Loucy (cell line): ENCODE measurements around the gene PAWR.

Experiments
- H2AFZ ChIP-seq: fragments of 200-600 bp; sonication (generic); 2 replicates; pipeline ENCODE4 v1.6.0; 2016; ENCODE audit warnings: antibody characterized with exemption, mild to moderate bottlenecking, low read length, moderate library complexity
- H3F3A ChIP-seq: fragments of 200-600 bp; 2 replicates; pipeline ENCODE4 v1.6.0; 2016; ENCODE audit warnings: antibody characterized with exemption, low read depth, mild to moderate bottlenecking
- H3K27me3 ChIP-seq: fragments of 200-600 bp; sonication (generic); 2 replicates; pipeline ENCODE4 v1.6.1; 2014; ENCODE audit warnings: low read length, mild to moderate bottlenecking; ENCODE audit not compliant: insufficient read depth, poor library complexity, severe bottlenecking
- H3K36me3 ChIP-seq: fragments of 200-600 bp; sonication (generic); 2 replicates; pipeline ENCODE4 v1.6.1; 2016; ENCODE audit warnings: low read length; ENCODE audit not compliant: insufficient read depth
- H3K4me1 ChIP-seq: fragments of 200-600 bp; sonication (generic); 2 replicates; pipeline ENCODE4 v1.5.1; 2014; ENCODE audit warnings: low read length, mild to moderate bottlenecking; ENCODE audit not compliant: insufficient read depth, poor library complexity, severe bottlenecking
- H3K4me2 ChIP-seq: fragments of 200-600 bp; sonication (generic); 2 replicates; pipeline ENCODE4 v1.6.0; 2014; ENCODE audit warnings: antibody characterized with exemption, low read length, low read depth, mild to moderate bottlenecking; ENCODE audit not compliant: poor library complexity, severe bottlenecking
- H3K4me3 ChIP-seq: fragments of 200-600 bp; sonication (generic); 2 replicates; pipeline ENCODE4 v1.5.1; 2014; ENCODE audit warnings: low read length, mild to moderate bottlenecking, mixed read lengths; ENCODE audit not compliant: poor library complexity, severe bottlenecking
- H3K79me2 ChIP-seq: fragments of 200-600 bp; sonication (generic); 2 replicates; pipeline ENCODE4 v1.6.1; 2014; ENCODE audit warnings: low read length; ENCODE audit not compliant: insufficient read depth
- H3K9ac ChIP-seq: fragments of 200-600 bp; sonication (generic); 2 replicates; pipeline ENCODE4 v1.6.0; 2014; ENCODE audit warnings: mild to moderate bottlenecking, low read depth, low read length, moderate library complexity; ENCODE audit not compliant: poor library complexity, severe bottlenecking
- H3K9me2 ChIP-seq: fragments of 200-600 bp; sonication (generic); replicated peaks from 2 replicates; pipeline ENCODE4 v1.6.1; 2016; ENCODE audit warnings: low read depth, low read length, mixed read lengths
- H3K9me3 ChIP-seq: fragments of 200-600 bp; sonication (generic); 2 replicates; pipeline ENCODE4 v1.6.1; 2014; ENCODE audit warnings: mild to moderate bottlenecking, antibody characterized with exemption, low read length, low read depth; ENCODE audit not compliant: insufficient read depth
- H4K20me1 ChIP-seq: fragments of 200-600 bp; sonication (generic); 2 replicates; pipeline ENCODE4 v1.6.0; 2014; ENCODE audit warnings: antibody characterized with exemption, low read length, mild to moderate bottlenecking; ENCODE audit not compliant: insufficient read depth, poor library complexity, severe bottlenecking
- CTCF ChIP-seq: fragments of 200-600 bp; sonication (generic); conservative IDR thresholded peaks from 2 replicates; pipeline ENCODE4 v1.5.1; 2014; ENCODE audit warnings: mild to moderate bottlenecking, antibody characterized with exemption, low read length
- EZH2phosphoT487 ChIP-seq: fragments of 200-600 bp; IDR thresholded peaks from 2 replicates; pipeline ENCODE4 v1.6.1; 2018; ENCODE audit warnings: antibody characterized with exemption, mild to moderate bottlenecking, moderate library complexity, borderline replicate concordance

Gene PAWR

GRCh38 chr12:79597910-79598309 lies 92.9 kb downstream of the PAWR start:
- no peak overlapping the region for H3K9ac ChIP-seq
- TF ChIP-seq EZH2phosphoT487 (no peak), CTCF (no peak)
- H4K20me1 ChIP-seq: no peaks in the 10 kb centered on the region
- no peaks in the 10 kb centered on the region for H3F3A ChIP-seq
- no peaks in the 10 kb centered on the region for H3K9me2 ChIP-seq
- no peaks in the 10 kb centered on the region for H3K4me1 ChIP-seq
- no peak overlapping the region for H3K4me3 ChIP-seq
- H3K36me3 ChIP-seq: no peaks in the 10 kb centered on the region
- no peaks in the 10 kb centered on the region for H3K9me3 ChIP-seq
- H3K4me2 ChIP-seq: no peak overlapping the region
- no peaks in the 10 kb centered on the region for H3K79me2 ChIP-seq
- H2AFZ ChIP-seq: no peak overlapping the region
- no peaks in the 10 kb centered on the region for H3K27me3 ChIP-seq

GRCh38 chr12:79596719-79597350 lies 93.9 kb downstream of the PAWR start:
- no peak for TF ChIP-seq EZH2phosphoT487
- TF ChIP-seq CTCF: no peak
- Histone ChIP-seq H3K4me2 (no peak overlapping the region), H3K9me3 (no peaks in the 10 kb centered on the region), H3K27me3 (no peaks in the 10 kb centered on the region), H4K20me1 (no peaks in the 10 kb centered on the region), H3K36me3 (no peaks in the 10 kb centered on the region), H3K9ac (no peak overlapping the region), H3F3A (no peaks in the 10 kb centered on the region), H3K4me1 (no peaks in the 10 kb centered on the region), H3K79me2 (no peaks in the 10 kb centered on the region), H3K4me3 (no peak overlapping the region), H2AFZ (no peak overlapping the region), H3K9me2 (no peaks in the 10 kb centered on the region)

GRCh38 chr12:79595273-79595672 lies 95.5 kb downstream of the PAWR start:
- H3K9me3 ChIP-seq: no peaks in the 10 kb centered on the region
- TF ChIP-seq CTCF (no peak), EZH2phosphoT487 (no peak)
- H3K9ac ChIP-seq: no peak overlapping the region
- H4K20me1 ChIP-seq: no peaks in the 10 kb centered on the region
- no peaks in the 10 kb centered on the region for H3K79me2 ChIP-seq
- no peaks in the 10 kb centered on the region for H3F3A ChIP-seq
- no peak overlapping the region for H3K4me3 ChIP-seq
- no peaks in the 10 kb centered on the region for H3K27me3 ChIP-seq
- no peak overlapping the region for H3K4me2 ChIP-seq
- H3K9me2 ChIP-seq: no peaks in the 10 kb centered on the region
- no peak overlapping the region for H2AFZ ChIP-seq
- no peaks in the 10 kb centered on the region for H3K4me1 ChIP-seq
- no peaks in the 10 kb centered on the region for H3K36me3 ChIP-seq
